GM18502 (cell line): ENCODE results near the gene AGT.
"Not testable (repeated sequence)": the region's sequence is repeated elsewhere in the genome, so short reads cannot be mapped to it uniquely, and the experiment has no call there.

Experiments
- ATAC-seq: cut with Tn5 transposase; IDR thresholded peaks from one replicate; pipeline ENCODE4 v1.9.1; 2021; ENCODE audit warnings: mild to moderate bottlenecking; ENCODE audit not compliant: unreplicated experiment, poor library complexity

The AGT gene

GRCh38 chr1:230694991-230695390 is 18.9 kb downstream of the AGT start:
- ATAC-seq: no peak

- no peak for ATAC-seq
These were observed 19.5 kb downstream of the AGT start for GRCh38 chr1:230694464-230694863.

GRCh38 chr1:230693777-230694176 is 20.1 kb downstream of the AGT start:
- ATAC-seq: no peak

- no peak for ATAC-seq
These were observed 20.7 kb downstream of the AGT start for GRCh38 chr1:230693221-230693620.

- no peak for ATAC-seq
These were observed 22.3 kb downstream of the AGT start for GRCh38 chr1:230691615-230692014.

- no peak for ATAC-seq
These were observed 23.8 kb downstream of the AGT start for GRCh38 chr1:230690101-230690500.

GRCh38 chr1:230686747-230687146 is 27.2 kb downstream of the AGT start:
- ATAC-seq: no peak

GRCh38 chr1:230684998-230685397 is 28.9 kb downstream of the AGT start:
- ATAC-seq: no peak

- ATAC-seq: no peak
These were observed 29.8 kb downstream of the AGT start for GRCh38 chr1:230684146-230684545.

GRCh38 chr1:230682882-230683610 is 30.9 kb downstream of the AGT start:
- ATAC-seq: no peak

GRCh38 chr1:230682274-230682673 is 31.6 kb downstream of the AGT start:
- ATAC-seq: no peak

GRCh38 chr1:230681599-230681998 is 32.3 kb downstream of the AGT start:
- ATAC-seq: no peak

- no peak for ATAC-seq
These were observed 33.5 kb downstream of the AGT start for GRCh38 chr1:230680300-230681025.

- no peak for ATAC-seq
These were observed 34.1 kb downstream of the AGT start for GRCh38 chr1:230679825-230680224.

- ATAC-seq: no peak
These were observed 34.7 kb downstream of the AGT start for GRCh38 chr1:230679192-230679591.

GRCh38 chr1:230677200-230677599 is 36.7 kb downstream of the AGT start:
- no peak for ATAC-seq

GRCh38 chr1:230674581-230674980 is 39.3 kb downstream of the AGT start:
- no peak for ATAC-seq

- no peak for ATAC-seq
These were observed 44.4 kb downstream of the AGT start for GRCh38 chr1:230669543-230669942.

GRCh38 chr1:230668227-230668626 is 45.7 kb downstream of the AGT start:
- ATAC-seq: no peak

GRCh38 chr1:230661976-230662375 is 51.9 kb downstream of the AGT start:
- no peak for ATAC-seq

- no peak for ATAC-seq
These were observed 55.2 kb downstream of the AGT start for GRCh38 chr1:230658691-230659090.

- ATAC-seq: not testable (repeated sequence)
These were observed 55.8 kb downstream of the AGT start for GRCh38 chr1:230658103-230658502.
